HepG2 (cell line): ENCODE results near the gene CR1L. TPM values are rescaled to one million over a fixed set of nuclear protein-coding genes. Genes with fewer than 3 reads are reported as not detected.
A peak's percentile ranks its signal among the peaks of the same experiment; 100 is the strongest.

Source experiments
- ADNP ChIP-seq: sonication (generic); formaldehyde crosslinking; IDR thresholded peaks from 2 replicates; pipeline ENCODE4 v1.4.0; 2020; ENCODE audit warnings: missing genetic modification reagents
- GABPA ChIP-seq, 2 experiments: IDR thresholded peaks; 2 replicates each; pipeline ENCODE4 v1.6.1; 2011 to 2016; ENCODE audit warnings: low read depth in 2 of 2, low read length in 1 of 2, missing biosample characterization in 1 of 2, missing genetic modification characterization in 1 of 2
- GLMP ChIP-seq: sonication (generic); formaldehyde crosslinking; IDR thresholded peaks from 2 replicates; pipeline ENCODE4 v1.9.0; 2021; ENCODE audit warnings: missing genetic modification reagents, mild to moderate bottlenecking, borderline replicate concordance
- KLF6 ChIP-seq: IDR thresholded peaks from 2 replicates; pipeline ENCODE4 v1.8.0; 2016; ENCODE audit warnings: missing biosample characterization, missing genetic modification reagents
- KMT2A ChIP-seq: sonication (generic); formaldehyde crosslinking; IDR thresholded peaks from 2 replicates; pipeline ENCODE4 v1.4.0; 2020; ENCODE audit warnings: missing genetic modification reagents
- KMT2B ChIP-seq: IDR thresholded peaks from 2 replicates; pipeline ENCODE4 v1.6.1; 2016; ENCODE audit warnings: missing genetic modification reagents, missing compliant biosample characterization
- LRRFIP1 ChIP-seq: sonication (generic); formaldehyde crosslinking; conservative IDR thresholded peaks from 2 replicates; pipeline ENCODE4 v1.4.0; 2020; ENCODE audit warnings: missing genetic modification reagents
- MXD4 ChIP-seq: IDR thresholded peaks from 2 replicates; pipeline ENCODE4 v1.6.1; 2016; ENCODE audit warnings: mild to moderate bottlenecking, missing biosample characterization, missing genetic modification reagents
- RFX5 ChIP-seq: IDR thresholded peaks from 2 replicates; pipeline ENCODE4 v1.6.1; 2011; ENCODE audit warnings: low read depth, low read length, improper control_type of control experiment
- SRSF9 ChIP-seq: fragments of 200-400 bp; formaldehyde crosslinking; IDR thresholded peaks from 2 replicates; pipeline ENCODE4 v1.6.1; 2018; ENCODE audit warnings: borderline replicate concordance, mild to moderate bottlenecking, low read depth, low read length; ENCODE audit not compliant: insufficient read depth, poor library complexity, severe bottlenecking
- TBX3 ChIP-seq: fragments of 450-650 bp; IDR thresholded peaks from 2 replicates; pipeline ENCODE4 v1.6.1; 2017; ENCODE audit warnings: antibody characterized with exemption, mild to moderate bottlenecking, inconsistent platforms, borderline replicate concordance
- ZFP1 ChIP-seq: IDR thresholded peaks from 2 replicates; pipeline ENCODE4 v1.6.1; 2016
- ZFP36L1 ChIP-seq: sonication (generic); formaldehyde crosslinking; IDR thresholded peaks from 2 replicates; pipeline ENCODE4 v1.8.0; 2022; ENCODE audit warnings: mild to moderate bottlenecking, missing genetic modification reagents, moderate library complexity
- ZNF253 ChIP-seq: sonication (generic); formaldehyde crosslinking; IDR thresholded peaks from 2 replicates; pipeline ENCODE4 v1.8.0; 2022; ENCODE audit warnings: mild to moderate bottlenecking, missing genetic modification reagents, borderline replicate concordance
- ZNF331 ChIP-seq: sonication (generic); formaldehyde crosslinking; IDR thresholded peaks from 2 replicates; pipeline ENCODE4 v1.4.0; 2020; ENCODE audit warnings: missing genetic modification reagents
- ZNF484 ChIP-seq: sonication (generic); formaldehyde crosslinking; IDR thresholded peaks from 2 replicates; pipeline ENCODE4 v1.5.1; 2020; ENCODE audit warnings: mild to moderate bottlenecking, low read depth, missing genetic modification reagents, borderline replicate concordance
- ZNF660 ChIP-seq: sonication (generic); formaldehyde crosslinking; IDR thresholded peaks from 2 replicates; pipeline ENCODE4 v1.5.1; 2020; ENCODE audit warnings: mild to moderate bottlenecking, low read depth, missing genetic modification reagents, borderline replicate concordance
- ZNF781 ChIP-seq: sonication (generic); formaldehyde crosslinking; IDR thresholded peaks from 2 replicates; pipeline ENCODE4 v1.5.1; 2020; ENCODE audit warnings: borderline replicate concordance, mild to moderate bottlenecking, missing genetic modification reagents; ENCODE audit errors: not compliant biosample characterization
- polyA plus RNA-seq, 8 experiments: library from polyadenylated mRNA; depleted of rRNA in 3 of 8; stranded (reverse) in 7 of 8; unstranded in 1 of 8; fragments of >200 nt; fragmentation: Illumina TruSeq in 4 of 8; extraction: Trizol in 4 of 8; gene quantifications; 2 replicates each; pipeline versions ENCODE4 v1.2.1 to v1.2.3, GENCODE V29; 2011 to 2016; ENCODE audit warnings: low read depth in 4 of 8, missing spikeins in 1 of 8, mixed read lengths in 1 of 8; ENCODE audit not compliant: insufficient read depth in 1 of 8
- total RNA-seq, 5 experiments: library from RNA; depleted of rRNA; stranded (reverse); fragments of >200 nt; fragmentation: Illumina TruSeq; extraction: Trizol; gene quantifications; 2 replicates each; pipeline ENCODE4 v1.2.3, GENCODE V29; 2016; ENCODE audit warnings: low read depth in 1 of 5
- TF ChIP-seq, protein P1 (sequence below): sonication (generic); formaldehyde crosslinking; IDR thresholded peaks from 2 replicates; pipeline ENCODE4 v1.5.1; 2020; ENCODE audit warnings: mild to moderate bottlenecking, missing genetic modification reagents, moderate library complexity
- TF ChIP-seq, protein P2 (sequence below): sonication (generic); formaldehyde crosslinking; IDR thresholded peaks from 2 replicates; pipeline ENCODE4 v1.4.0; 2020; ENCODE audit warnings: missing genetic modification reagents, borderline replicate concordance

CR1L gene
- total and polyA plus RNA-seq, 2 of the 13 experiments (the other 11 are each of a cell fraction or from before 2014, with no cell fraction given), result not detected

GRCh38 chr1:207751790-207752455, 107.0 kb downstream of the CR1L start, which contains the start of gene CD46 (continued):
- TF ChIP-seq ZFP1 (CRISPR knock-in tag), result 0 out of 2 replicates have a peak, but pooled peaks have one; percentile 16
- TF ChIP-seq TBX3, result no peak
- no peak for TF ChIP-seq SRSF9
- no peak for TF ChIP-seq ADNP (CRISPR knock-in tag)
- no peak for TF ChIP-seq ZNF781 (CRISPR knock-in tag)
- TF ChIP-seq, protein P1, sequence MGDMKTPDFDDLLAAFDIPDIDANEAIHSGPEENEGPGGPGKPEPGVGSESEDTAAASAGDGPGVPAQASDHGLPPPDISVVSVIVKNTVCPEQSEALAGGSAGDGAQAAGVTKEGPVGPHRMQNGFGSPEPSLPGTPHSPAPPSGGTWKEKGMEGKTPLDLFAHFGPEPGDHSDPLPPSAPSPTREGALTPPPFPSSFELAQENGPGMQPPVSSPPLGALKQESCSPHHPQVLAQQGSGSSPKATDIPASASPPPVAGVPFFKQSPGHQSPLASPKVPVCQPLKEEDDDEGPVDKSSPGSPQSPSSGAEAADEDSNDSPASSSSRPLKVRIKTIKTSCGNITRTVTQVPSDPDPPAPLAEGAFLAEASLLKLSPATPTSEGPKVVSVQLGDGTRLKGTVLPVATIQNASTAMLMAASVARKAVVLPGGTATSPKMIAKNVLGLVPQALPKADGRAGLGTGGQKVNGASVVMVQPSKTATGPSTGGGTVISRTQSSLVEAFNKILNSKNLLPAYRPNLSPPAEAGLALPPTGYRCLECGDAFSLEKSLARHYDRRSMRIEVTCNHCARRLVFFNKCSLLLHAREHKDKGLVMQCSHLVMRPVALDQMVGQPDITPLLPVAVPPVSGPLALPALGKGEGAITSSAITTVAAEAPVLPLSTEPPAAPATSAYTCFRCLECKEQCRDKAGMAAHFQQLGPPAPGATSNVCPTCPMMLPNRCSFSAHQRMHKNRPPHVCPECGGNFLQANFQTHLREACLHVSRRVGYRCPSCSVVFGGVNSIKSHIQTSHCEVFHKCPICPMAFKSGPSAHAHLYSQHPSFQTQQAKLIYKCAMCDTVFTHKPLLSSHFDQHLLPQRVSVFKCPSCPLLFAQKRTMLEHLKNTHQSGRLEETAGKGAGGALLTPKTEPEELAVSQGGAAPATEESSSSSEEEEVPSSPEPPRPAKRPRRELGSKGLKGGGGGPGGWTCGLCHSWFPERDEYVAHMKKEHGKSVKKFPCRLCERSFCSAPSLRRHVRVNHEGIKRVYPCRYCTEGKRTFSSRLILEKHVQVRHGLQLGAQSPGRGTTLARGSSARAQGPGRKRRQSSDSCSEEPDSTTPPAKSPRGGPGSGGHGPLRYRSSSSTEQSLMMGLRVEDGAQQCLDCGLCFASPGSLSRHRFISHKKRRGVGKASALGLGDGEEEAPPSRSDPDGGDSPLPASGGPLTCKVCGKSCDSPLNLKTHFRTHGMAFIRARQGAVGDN (CRISPR knock-in tag), result peak; percentile 27; the same call in 1 of the 2 replicates
- 0 out of 2 replicates have a peak, but pooled peaks have one; percentile 53 for TF ChIP-seq RFX5
- TF ChIP-seq KLF6 (CRISPR knock-in tag), result peak; percentile 42; the same call in 1 of the 2 replicates
- peak; percentile 45; the same call in 1 of the 2 replicates for TF ChIP-seq KMT2A (CRISPR knock-in tag)
- no peak for TF ChIP-seq LRRFIP1 (CRISPR knock-in tag)
- TF ChIP-seq ZFP36L1 (CRISPR knock-in tag), result no peak
- no peak for TF ChIP-seq ZNF484 (CRISPR knock-in tag)
- peak; percentile 62 for TF ChIP-seq GABPA (IDR thresholded peaks at IDR 0.05; ENCODE audit: low read depth, low read length)
- peak; percentile 79; the same call in 1 of the 2 replicates for TF ChIP-seq GABPA (CRISPR knock-in tag; IDR thresholded peaks at IDR 0.05; ENCODE audit: low read depth)
- TF ChIP-seq ZNF331 (CRISPR knock-in tag), result peak; percentile 77; the same call in 1 of the 2 replicates
- TF ChIP-seq KMT2B, result peak; percentile 63
- TF ChIP-seq ZNF660 (CRISPR knock-in tag), result no peak
- TF ChIP-seq, protein P2, sequence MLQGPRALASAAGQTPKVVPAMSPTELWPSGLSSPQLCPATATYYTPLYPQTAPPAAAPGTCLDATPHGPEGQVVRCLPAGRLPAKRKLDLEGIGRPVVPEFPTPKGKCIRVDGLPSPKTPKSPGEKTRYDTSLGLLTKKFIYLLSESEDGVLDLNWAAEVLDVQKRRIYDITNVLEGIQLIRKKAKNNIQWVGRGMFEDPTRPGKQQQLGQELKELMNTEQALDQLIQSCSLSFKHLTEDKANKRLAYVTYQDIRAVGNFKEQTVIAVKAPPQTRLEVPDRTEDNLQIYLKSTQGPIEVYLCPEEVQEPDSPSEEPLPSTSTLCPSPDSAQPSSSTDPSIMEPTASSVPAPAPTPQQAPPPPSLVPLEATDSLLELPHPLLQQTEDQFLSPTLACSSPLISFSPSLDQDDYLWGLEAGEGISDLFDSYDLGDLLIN (CRISPR knock-in tag), result peak; percentile 62; the same call in 1 of the 2 replicates
- TF ChIP-seq GLMP (CRISPR knock-in tag), result no peak
- TF ChIP-seq ZNF253, result no peak
- no peak for TF ChIP-seq MXD4
